Cortex of kidney (tissue), 1 donor: Measurements from ENCODE around the gene TTC1.
"Not testable (repeated sequence)": the region's sequence is repeated elsewhere in the genome, so short reads cannot be mapped to it uniquely, and the experiment has no call there.

ENCODE experiments used
- DNase-seq: peaks from one replicate; lab custom pipeline; 2025; lab: John Stamatoyannopoulos, UW

TTC1 gene

DNA sequence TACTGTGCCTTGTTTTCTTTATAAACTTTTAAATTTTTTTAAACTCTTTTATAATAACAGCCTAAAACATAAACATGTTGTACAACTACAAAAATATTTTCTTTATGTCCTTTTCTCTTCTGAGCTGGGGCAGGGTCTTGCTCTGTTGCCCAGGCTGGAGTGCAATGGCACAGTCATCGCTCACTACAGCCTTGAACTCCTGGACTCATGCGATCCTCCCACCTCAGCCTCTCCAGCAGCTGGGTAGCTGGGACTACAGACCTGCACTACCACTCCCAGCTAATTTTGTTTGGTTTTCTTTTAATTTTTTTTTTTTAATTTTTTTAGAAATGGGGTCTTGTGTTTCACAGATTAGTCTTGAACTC, 31.5 kb downstream of the TTC1 start:
- no peak for DNase-seq

DNA sequence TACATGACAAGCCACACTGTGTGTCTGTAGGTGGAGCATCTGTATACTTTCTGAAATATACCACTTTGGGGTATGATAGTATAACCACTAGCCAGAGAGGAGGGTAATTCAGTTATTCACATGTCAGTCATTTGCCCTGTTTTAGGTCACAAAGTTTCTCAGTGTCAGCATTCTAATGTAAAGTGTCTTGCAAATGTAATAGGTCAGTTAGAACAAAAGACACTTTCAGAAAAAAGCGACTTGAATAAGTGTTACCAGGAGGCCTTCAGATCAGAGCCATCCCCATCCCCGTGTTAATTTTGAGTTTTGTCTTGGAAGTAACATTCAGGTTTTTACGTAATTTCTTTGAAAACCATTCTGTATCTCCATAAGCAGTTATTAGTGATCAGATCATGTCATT, 33.7 kb downstream of the TTC1 start:
- DNase-seq, result no peak

DNA sequence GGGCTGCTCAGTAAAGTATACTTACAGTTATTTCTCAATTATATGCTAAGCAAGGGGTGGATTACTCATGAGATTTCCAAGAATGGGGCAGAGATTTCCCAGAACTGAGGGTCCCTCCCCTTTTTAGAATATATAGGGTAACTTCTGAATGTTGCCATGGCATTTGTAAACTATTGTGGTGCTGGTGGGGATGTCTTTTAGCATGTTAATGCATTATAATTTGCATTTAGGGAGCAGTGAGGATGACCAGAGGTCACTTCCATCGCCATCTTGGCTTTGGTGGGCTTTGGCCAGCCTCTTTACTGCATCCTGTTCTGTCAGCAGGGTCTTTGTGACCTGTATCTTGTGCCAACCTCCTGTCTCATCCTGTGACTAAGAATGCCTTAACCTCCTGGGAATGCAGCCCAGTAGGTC, 35.5 kb downstream of the TTC1 start:
- no peak for DNase-seq

DNA sequence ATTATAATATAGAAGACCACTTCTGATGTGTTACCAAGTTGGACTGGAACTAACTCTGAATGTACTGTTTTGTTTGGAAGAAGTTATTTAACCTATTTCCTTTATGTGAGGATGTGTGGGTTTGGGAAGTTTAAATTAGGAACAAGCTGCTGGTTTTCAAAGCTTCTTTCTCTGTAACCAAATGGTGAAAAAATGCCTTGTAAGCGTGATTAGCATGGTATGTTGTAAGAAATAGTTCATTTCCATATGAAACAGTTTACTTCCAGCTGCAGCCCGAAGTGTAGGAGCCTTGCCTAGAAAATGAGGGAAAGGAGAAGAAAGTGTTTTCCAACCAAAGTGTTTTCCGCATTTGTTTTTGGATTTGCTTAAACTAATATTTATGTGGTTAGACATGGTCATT, 36.0 kb downstream of the TTC1 start:
- DNase-seq, result no peak

DNA sequence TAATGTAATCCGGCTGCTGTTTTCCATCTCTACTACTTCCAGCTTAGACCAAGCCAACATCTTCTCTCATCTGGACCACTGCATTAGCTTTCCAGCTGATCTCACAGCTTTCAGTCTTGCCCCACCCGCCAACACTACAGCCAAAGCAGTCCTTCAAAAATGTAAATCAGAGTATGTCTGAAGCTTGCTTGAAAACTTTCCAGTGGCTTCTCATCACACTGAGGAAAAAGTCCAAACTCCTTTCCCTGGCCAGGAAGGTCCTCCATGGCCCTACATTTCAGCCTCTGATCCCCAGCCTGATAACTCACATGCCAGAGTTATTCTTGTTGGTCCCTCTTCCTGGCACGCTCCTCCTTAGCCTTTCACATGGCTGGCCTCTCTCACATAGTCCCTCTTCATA, 38.5 kb downstream of the TTC1 start:
- DNase-seq, result no peak

DNA sequence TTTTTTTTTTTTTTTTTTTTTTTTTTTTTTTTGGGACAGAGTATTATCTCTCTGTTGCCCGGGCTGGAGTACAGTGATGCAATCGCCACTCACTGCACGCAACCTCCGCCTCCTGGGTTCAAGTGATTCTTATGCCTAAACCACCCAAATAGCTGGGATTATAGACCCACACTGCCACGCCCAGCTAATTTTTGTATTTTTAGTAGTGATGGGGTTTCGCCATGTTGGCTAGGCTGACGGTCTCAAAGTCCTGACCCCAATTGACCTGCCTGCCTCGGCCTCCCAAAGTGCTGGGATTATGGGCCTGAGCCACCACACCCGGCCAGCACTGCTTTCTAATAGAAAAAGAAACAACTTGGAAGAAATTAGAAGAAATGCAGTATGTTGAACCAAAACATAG, 39.2 kb downstream of the TTC1 start:
- DNase-seq, result no peak

DNA sequence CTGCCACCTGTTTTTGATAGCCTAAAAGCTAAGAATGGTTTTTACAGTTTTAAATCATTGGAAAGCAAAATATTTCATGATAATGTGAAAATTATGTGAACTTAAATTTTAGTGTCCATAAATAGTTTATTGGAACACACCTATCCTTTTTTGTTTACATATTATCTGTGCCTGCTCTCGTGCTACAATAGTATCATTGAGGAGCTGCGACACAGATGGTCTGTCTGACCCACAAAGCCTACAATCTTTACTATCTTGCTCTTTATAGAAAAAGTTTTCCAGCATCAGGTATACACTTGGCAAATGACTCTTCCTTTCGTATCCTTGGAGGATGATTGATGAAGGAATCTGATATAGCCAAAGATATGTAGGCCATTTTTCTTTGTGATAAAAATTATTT, 40.2 kb downstream of the TTC1 start:
- no peak for DNase-seq

DNA sequence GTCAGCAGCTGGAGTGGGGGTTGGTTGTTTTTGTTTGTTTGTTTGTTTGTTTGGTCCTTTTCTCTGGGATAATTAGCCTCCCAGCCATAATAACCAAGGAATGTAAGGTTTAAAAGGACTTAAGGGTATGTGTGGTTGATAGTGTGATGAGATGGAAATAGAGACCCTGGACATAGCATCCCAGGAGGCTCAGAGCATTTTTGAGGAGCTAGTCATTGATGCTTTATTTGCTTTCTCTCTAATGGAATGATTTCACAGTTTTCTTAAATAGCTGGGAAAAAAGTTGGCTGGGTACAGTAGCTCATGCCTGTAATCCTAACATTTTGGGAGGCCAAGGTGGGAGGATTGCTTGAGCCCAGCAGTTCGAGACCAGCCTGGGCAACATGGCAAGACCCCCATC, 45.1 kb downstream of the TTC1 start:
- DNase-seq, result no peak

DNA sequence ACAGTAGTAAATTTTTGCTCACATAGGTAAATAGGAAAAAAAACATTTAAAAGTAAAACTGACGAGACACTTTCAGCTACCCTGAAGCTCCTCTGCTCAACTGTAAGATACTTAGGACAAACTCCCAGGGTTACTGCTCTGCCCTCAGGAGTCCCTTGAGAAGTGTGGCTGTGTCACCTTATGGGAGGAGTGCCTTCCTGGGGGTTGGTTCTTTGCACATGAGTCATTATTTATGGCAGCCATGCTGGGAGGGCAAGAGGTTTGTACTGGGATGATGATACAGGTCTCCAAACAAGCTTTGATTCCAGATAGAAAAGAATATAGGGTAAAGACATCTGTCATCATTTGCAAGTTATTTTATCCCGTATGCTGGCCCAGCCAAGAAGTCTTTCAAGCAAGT, 45.9 kb downstream of the TTC1 start:
- DNase-seq, result no peak

DNA sequence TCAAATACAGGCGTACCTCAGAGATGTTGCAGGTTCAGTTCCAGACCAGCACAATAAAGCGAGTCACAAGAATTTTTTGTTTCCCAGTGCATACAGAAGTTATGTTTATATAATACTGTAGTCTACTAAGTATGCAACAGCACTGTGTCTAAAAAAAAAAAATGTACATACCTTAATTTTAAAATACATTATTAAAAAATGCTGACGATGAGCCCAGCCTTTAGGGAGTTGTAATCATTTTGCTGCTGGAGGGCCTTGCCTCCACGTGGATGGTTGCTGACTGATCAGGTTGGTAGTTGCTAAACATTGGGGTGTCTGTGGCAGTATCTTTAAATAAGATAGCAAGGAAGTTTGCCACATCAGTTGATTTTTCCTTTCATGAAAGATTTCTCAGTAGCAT, 48.3 kb downstream of the TTC1 start:
- no peak for DNase-seq

DNA sequence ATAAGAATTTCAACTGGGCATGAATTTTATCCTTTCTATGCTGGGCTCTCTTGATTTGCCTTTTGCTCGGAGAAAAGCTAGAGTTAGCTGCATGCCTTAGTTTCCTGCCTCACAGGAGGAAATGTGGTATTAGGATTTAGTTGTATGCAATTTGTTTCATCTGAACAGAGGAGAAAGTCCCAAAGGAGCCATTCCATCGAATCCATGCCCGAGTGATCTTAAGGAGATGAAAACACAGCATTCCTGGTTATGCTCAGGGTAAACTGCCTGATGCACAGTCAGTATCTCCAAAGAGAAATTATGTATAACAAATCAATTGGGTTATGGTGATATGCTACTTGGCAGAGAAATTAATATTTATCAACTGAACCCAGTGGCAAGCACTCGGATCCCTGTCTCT, 51.1 kb downstream of the TTC1 start:
- DNase-seq, result no peak

DNA sequence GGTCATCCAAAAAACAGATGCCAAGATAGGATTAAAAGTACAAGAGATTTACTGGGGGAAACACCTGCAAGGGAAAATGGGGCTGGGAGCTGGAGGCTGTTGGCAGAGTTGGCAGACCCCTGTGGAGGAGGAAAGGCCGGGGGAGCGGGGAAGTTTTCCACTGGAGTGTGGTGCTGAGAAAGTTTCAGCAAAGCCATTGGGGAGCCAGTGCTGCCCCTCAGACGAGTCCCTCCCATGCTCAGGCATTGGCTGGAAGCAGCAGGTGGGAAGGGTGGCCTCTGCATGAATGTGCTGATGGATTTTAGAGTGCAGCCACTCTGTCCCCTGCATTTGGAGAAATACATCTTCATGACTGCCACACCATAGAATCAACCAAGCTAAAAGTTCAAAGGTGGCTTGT, 52.8 kb downstream of the TTC1 start:
- DNase-seq, result no peak

DNA sequence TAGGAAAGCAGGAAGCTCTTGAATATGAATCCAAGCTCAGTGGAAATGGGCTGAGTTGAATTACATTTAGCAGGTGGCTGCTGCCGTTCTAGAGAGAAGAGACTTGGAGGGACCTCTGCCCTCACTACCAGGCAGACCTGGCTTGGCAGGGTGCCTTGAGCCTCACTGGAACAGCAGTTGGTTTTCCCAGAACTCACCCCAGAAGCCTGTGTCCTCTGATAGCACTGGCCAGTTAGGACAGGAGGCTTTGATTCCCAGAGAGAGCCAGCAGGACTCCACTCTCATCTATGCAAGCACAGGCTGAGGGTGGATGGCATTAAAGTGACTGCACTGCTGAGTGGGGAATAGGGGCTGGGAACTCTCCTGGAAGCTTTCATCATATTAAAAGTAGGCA, 55.5 kb downstream of the TTC1 start:
- no peak for DNase-seq

DNA sequence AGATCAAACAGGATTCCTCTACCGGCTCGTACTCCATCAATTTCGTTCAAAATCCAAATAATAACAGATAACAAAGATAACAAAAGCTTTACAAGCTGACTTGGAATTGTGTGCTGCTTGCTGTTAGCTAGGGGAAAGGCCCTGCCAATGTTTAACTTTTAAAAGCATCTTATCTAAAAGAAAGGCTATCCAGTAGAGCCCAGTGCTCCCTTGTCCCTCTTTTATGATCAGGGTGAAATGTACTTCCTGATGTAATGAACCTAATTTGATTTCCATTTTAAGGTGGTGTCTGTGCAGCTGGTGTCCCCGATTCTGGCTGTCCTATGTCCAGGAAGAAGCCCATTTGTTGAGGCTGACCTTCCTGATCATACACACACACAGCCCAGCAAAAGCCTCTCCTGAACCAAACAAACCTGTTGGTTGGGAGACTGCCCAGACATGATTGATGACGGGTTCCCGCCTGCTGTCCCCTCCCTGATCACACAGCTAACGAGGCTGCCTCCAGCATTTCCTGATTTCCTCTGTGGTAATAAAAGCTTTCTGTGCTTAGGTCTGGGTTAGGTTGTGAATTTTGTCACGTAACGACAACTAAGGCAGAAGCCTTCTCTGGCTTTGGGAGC, 56.2 kb downstream of the TTC1 start:
- no peak for DNase-seq

DNA sequence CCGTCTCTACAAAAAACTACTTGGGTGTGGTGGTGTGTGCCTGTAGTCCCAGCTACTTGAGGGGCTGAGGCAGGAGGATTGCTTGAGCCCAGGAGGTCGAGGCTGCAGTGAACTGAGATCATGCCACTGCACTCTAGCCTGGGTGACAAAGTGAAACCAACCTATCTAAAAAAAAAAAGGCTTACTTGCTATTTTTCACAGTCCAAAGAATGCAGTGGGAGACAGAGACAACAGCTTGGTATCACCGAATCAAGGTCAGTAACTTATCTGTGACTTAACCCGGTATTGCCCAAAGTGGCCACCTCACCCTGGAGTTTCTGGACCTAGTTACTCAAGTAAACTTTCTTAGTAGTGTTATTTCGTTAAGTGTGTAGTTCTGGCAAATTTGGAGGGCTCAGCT, 60.2 kb downstream of the TTC1 start:
- not testable (repeated sequence) for DNase-seq

DNA sequence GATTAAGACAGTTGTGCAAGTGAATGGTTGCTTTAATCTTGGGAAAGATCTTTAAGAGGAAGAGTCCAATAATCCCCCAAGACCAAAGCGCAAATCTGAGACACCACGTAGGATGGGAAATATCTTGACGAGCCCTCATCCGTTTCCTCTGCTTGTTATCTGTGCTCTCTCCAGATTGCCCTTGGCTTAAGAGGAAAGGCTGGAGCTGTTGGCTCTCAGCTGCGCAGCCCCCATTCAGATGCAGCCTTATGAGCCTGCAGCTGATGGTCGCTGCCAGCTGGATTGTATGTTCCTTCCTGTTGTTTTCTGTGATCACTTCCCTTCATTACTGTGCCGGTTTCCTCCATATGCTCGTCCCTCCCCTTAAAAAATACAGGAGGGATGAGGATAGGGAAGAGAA, 62.6 kb downstream of the TTC1 start:
- no peak for DNase-seq

DNA sequence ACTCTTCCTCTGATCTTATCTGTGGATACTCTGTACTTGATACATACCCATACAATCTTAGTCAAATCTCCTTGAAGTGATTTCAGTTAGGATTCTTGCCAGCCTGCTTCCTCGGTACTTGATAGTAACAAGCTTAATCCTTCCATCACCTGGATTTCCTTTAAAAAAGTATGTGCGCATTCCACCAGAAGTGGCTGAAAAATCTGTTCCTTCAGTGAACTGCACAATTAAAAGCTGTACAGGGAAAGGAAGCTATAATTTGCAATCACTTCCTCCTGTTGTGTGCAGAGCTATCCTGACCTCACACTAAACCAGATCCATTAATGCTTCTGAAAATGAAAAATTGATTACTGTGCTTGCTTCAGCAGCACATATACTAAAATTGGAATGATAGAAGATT, 63.0 kb downstream of the TTC1 start:
- DNase-seq, result no peak

DNA sequence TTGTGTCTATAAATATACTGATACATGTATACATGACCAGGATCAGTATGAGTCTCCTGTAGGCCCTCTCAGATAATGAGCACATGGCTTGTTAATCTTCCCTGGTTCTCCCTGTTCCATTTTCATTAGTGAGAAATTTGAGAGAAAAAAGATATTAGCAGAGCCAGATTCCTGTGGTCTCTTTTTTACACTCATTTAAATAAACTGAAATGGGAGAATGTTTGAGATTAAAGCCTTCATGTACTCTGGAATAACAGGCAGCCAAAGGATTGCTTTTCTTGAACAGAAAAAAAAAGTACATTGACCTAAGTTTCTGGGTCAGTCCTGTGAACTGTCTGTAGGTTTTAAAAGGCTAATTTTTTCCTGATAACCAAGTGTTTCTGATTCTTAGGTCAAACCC, 66.1 kb downstream of the TTC1 start:
- DNase-seq, result no peak

DNA sequence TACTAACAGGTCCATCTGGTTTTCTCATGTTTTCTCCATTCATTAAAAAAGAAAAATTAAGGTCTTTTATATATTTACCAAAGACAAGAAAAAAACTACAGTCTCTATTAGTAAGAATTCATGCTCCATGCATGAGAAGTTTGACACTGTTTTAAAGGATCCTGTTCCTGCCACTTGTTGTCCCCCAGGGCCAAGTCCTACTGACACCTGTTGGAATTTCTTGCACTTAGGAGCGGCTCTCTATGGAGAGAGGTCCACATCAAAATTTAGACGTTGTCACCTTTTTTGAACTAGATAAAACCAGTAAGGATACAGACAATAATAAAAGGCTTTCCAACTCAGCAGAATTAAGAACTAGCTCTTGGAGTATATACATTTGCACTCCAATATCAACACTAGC, 68.1 kb downstream of the TTC1 start:
- no peak for DNase-seq

DNA sequence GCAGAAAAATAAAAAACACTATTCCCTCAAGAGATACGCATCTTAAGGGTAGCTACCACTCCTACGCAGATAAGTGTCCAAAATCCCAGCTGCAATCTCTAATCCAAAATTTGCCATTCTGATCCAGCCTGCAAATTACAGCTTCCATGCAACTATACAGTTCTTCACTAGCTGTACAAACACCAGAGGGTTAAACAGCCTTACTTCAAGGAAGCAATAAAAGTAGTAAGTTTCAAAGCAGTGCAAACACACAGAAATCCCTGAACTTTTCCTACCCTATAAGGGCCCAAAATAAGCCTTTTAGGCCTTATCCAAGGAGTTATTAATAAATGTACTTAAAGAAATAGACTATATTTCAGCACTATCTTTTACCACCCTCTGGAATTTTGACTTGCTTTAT, 70.8 kb downstream of the TTC1 start:
- no peak for DNase-seq

DNA sequence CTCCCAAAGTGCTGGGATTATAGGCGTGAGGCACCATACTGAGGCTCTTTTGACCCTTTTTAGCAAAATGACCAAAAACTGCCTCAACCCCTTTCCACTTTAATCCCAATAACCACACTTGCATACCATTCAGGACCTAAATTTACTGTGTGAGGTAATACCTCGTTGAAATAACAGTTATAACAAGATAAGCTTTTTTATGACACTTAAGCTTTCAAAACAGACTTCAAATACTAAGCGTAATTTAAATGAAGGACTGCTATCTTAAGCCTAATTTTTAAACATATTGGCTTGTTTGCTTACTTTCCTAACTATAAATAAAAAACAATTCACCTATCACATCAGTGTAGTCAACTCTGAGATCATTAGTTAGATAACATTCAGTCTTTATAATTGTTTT, 72.6 kb downstream of the TTC1 start:
- no peak for DNase-seq

DNA sequence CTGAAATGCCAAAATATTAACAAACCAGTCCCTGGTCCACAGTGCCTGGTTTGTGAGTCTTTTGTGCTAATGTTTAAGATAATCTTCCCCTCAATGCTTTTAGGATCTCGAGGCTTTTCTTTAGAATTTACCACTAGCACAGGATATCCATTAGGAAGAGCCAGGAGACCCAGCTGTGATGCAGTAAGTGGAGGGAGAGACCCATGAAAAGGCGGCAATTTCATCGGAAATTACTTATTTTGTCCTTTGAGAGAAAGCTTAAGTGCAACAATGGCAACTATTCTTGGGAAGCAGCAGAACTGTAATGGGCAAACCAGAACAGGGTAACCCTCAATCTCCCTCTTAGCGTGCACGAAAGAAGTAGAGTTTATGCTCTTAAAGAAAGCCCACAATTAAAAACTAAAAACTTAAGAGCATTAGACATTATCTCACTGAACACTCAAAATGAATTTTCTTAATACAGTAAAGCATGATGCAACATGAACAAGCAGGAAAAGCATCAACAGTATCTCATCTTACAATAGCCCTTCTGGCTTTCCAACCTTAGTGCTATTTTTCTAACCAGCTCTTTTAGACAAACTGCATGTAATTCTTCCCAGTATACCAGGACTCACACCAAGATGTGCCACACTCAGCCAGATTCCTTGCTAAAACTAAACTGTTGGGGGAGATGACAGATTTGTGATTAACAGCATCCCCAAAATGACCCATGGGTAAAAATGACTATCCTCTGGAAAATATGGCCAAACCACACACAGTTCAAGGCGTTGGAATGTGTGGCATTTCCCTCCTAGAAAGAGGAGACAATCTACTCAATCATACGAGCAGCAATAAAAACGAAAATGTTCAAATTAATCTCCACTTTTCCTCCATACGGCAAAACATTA, 73.9 kb downstream of the TTC1 start:
- no peak for DNase-seq

DNA sequence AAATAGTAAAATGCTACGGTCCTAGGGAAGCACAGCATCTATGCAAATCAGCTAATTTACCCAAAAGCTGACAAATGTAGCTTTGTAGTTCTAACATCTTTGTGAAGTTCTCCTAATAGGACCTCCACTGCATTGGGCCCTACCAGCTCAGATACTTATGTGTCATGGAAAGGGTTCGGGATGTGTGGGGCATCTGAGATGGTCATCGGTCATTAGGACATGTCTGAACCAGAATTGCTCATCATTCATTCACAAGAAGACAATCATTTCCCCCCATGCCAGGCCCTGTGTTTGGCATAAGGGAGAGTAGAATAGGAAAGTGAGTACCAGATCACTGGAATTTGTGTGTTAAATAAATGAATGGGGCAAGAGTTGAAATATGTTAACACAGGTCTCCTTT, 74.6 kb downstream of the TTC1 start:
- no peak for DNase-seq

DNA sequence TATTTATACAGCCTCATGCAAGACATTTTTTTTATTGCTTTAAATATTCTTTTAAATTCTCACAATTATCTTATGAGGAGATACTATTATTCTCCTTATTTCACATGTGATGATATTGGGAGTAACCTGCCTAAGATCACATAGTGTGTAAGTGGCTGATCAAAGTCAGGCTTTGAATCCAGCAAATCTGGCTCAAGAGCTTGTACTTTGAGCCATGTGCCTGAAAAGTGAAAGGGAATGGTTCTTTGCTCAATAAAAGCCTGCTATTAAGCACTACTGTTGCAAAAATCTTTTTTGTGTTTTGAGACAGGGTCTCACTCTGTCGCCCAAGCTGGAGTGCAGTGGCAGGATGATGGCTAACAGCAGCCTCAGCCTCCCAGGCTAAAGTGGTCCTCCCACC, 75.2 kb downstream of the TTC1 start:
- no peak for DNase-seq
